Measurements from ENCODE around the gene GLIS2. TPM values are rescaled to one million over a fixed set of nuclear protein-coding genes. Genes with fewer than 3 reads are reported as not detected.
A peak's percentile ranks its signal among the peaks of the same experiment; 100 is the strongest.

GLIS2 gene
- total and polyA plus RNA-seq, 2 of the 4 experiments (the other 2 are of a cell fraction) = 0.36 to 8.4 TPM

GRCh38 chr16:4320571-4321137 lies 4.8 kb downstream of the GLIS2 start:
- Histone ChIP-seq H2AFZ (replicated peaks; ENCODE audit: low read length, poor library complexity) (no peak overlapping the region), H3K9ac (ENCODE audit: low read depth, low read length) (no peak overlapping the region), H3K4ac (ENCODE audit: low read depth, low read length) (no peak overlapping the region), H2BK15ac (ENCODE audit: low read depth, low read length) (no peak overlapping the region), H3K23ac (ENCODE audit: low read depth, low read length) (no peak overlapping the region), H2BK20ac (ENCODE audit: low read depth, low read length) (no peak overlapping the region), H3K27ac (ENCODE audit: insufficient read depth, low read length) (no peak overlapping the region), H4K5ac (ENCODE audit: low read depth, low read length) (no peak overlapping the region), H3K79me1 (ENCODE audit: low read depth in 1 of 2, low read length in 2 of 2) (peaks cover 17 to 78% of the 10 kb centered on the region in 2 experiments), H3K9me1 (ENCODE audit: insufficient read depth, low read length) (peaks cover 15% of the 10 kb centered on the region; the same call in 1 of the 2 replicates), H4K91ac (ENCODE audit: insufficient read depth, low read depth, low read length) (no peak overlapping the region), H4K20me1 (ENCODE audit: insufficient read depth, low read length) (peaks cover 90% of the 10 kb centered on the region), H2BK5ac (ENCODE audit: low read depth, low read length, poor library complexity, severe bottlenecking) (no peak overlapping the region), H3K36me3 (ENCODE audit: control insufficient read depth, insufficient read depth, low read length) (no peaks in the 10 kb centered on the region; the same call in 1 of the 2 replicates), H3K4me1 (ENCODE audit: control insufficient read depth, insufficient read depth, low read length) (peaks cover 30% of the 10 kb centered on the region), H3K4me2 (ENCODE audit: low read depth, low read length) (no peak overlapping the region), H2BK120ac (ENCODE audit: low read depth, low read length) (no peak overlapping the region), H3K14ac (replicated peaks; ENCODE audit: low read depth, low read length) (no peak overlapping the region), H2AK5ac (ENCODE audit: low read depth, low read length) (peak overlapping the region; percentile 28; the same call in 1 of the 2 replicates), H3K27me3 (ENCODE audit: control insufficient read depth, insufficient read depth, low read length) (no peaks in the 10 kb centered on the region), H3K56ac (ENCODE audit: extremely low read depth, insufficient read depth, low read length) (no peak overlapping the region), H4K8ac (ENCODE audit: low read depth in 2 of 2, low read length in 2 of 2) (no peak overlapping the region), H2AK9ac (replicated peaks; ENCODE audit: low read depth, low read length, poor library complexity) (no peak overlapping the region), H3K9me3 (ENCODE audit: control insufficient read depth, insufficient read depth, low read length) (no peaks in the 10 kb centered on the region), H3K4me3 (ENCODE audit: insufficient read depth, low read depth, low read length) (no peak overlapping the region), H3K18ac (ENCODE audit: low read depth, low read length) (no peak overlapping the region)
- DNase-seq = no peak
- ATAC-seq (ENCODE audit: low read depth) = no peak
- ChIA-PET CTCF (no interaction called here), POLR2A (ENCODE audit: unreplicated experiment) (no interaction called here)
- dilution Hi-C loops (cut with HindIII; ENCODE audit: low sequenced_read_pairs, unreplicated experiment) (no loop called here), intact Hi-C loops (cut with micrococcal nuclease) (no loop called here), in situ Hi-C loops (cut with MboI; ENCODE audit: low sequenced_read_pairs) (no loop called here)
- WGBS, 2 experiments (ENCODE audit: extremely low coverage in 2 of 2, insufficient read length in 1 of 2) = 81% methylated on average over 9 of the region's 16 CpGs; no CpG with 5 or more reads in 1 of the 2 experiments
- no TSS peak for BruUV-seq (replicated peaks)
- no peak for TF ChIP-seq CEBPB (IDR thresholded peaks at IDR 0.05; ENCODE audit: low read depth, low read length)
- no peak for TF ChIP-seq RCOR1 (IDR thresholded peaks at IDR 0.05; ENCODE audit: insufficient replicate concordance, low read length)
- no peak for TF ChIP-seq RAD21 (IDR thresholded peaks at IDR 0.05; ENCODE audit: low read length)
- TF ChIP-seq MAFK (IDR thresholded peaks at IDR 0.05; ENCODE audit: low read depth, low read length) = no peak
- no peak for TF ChIP-seq FOS (IDR thresholded peaks at IDR 0.05; ENCODE audit: low read depth, low read length)
- no peak for TF ChIP-seq POLR2A (IDR thresholded peaks at IDR 0.05; ENCODE audit: low read depth, low read length)
- no peak for TF ChIP-seq MAZ (IDR thresholded peaks at IDR 0.05; ENCODE audit: borderline replicate concordance, low read depth, low read length)
- TF ChIP-seq RFX5 (IDR thresholded peaks at IDR 0.05; ENCODE audit: low read depth, low read length) = no peak
- TF ChIP-seq ELK1 (IDR thresholded peaks at IDR 0.05; ENCODE audit: borderline replicate concordance, low read depth, low read length) = no peak
- no peak for TF ChIP-seq SMC3 (IDR thresholded peaks at IDR 0.05; ENCODE audit: low read depth, low read length)
- no peak for TF ChIP-seq NFE2L2 (IDR thresholded peaks at IDR 0.05; ENCODE audit: low read depth, low read length)
- no peak for TF ChIP-seq CTCF (conservative IDR thresholded peaks at IDR 0.05; ENCODE audit: low read depth, low read length)

All from IMR-90 (cell line).